Nephron progenitor cell (in vitro differentiated cells): Measurements from ENCODE around the gene CLEC7A.
A peak's percentile ranks its signal among the peaks of the same experiment; 100 is the strongest.

ENCODE experiments used
- DNase-seq: peaks from one replicate; pipeline ENCODE4 v3.0.0; 2021
- H3K27ac Mint-ChIP-seq: 2 replicates; pipeline ENCODE4 v1.8.0; 2021; ENCODE audit warnings: mild to moderate bottlenecking, moderate library complexity, mixed read lengths
- H3K27me3 Mint-ChIP-seq: 2 replicates; pipeline ENCODE4 v1.8.0; 2021; ENCODE audit warnings: mild to moderate bottlenecking, low read depth, mixed read lengths; ENCODE audit not compliant: poor library complexity
- H3K36me3 Mint-ChIP-seq: 2 replicates; pipeline ENCODE4 v1.8.0; 2021; ENCODE audit warnings: low read depth, mixed read lengths
- H3K4me1 Mint-ChIP-seq: 2 replicates; pipeline ENCODE4 v1.8.0; 2021; ENCODE audit warnings: mixed read lengths
- H3K4me3 Mint-ChIP-seq: 2 replicates; pipeline ENCODE4 v1.8.0; 2021; ENCODE audit warnings: mild to moderate bottlenecking, moderate library complexity, mixed read lengths
- H3K9me3 Mint-ChIP-seq: 2 replicates; pipeline ENCODE4 v1.8.0; 2021; ENCODE audit warnings: mild to moderate bottlenecking, moderate library complexity, mixed read lengths
- TF ChIP-seq, protein P1 (sequence below): fragments of 200-600 bp; sonication (generic); IDR thresholded peaks from 2 replicates; pipeline ENCODE4 v1.5.0; 2021; ENCODE audit warnings: antibody characterized with exemption

Gene CLEC7A

DNA sequence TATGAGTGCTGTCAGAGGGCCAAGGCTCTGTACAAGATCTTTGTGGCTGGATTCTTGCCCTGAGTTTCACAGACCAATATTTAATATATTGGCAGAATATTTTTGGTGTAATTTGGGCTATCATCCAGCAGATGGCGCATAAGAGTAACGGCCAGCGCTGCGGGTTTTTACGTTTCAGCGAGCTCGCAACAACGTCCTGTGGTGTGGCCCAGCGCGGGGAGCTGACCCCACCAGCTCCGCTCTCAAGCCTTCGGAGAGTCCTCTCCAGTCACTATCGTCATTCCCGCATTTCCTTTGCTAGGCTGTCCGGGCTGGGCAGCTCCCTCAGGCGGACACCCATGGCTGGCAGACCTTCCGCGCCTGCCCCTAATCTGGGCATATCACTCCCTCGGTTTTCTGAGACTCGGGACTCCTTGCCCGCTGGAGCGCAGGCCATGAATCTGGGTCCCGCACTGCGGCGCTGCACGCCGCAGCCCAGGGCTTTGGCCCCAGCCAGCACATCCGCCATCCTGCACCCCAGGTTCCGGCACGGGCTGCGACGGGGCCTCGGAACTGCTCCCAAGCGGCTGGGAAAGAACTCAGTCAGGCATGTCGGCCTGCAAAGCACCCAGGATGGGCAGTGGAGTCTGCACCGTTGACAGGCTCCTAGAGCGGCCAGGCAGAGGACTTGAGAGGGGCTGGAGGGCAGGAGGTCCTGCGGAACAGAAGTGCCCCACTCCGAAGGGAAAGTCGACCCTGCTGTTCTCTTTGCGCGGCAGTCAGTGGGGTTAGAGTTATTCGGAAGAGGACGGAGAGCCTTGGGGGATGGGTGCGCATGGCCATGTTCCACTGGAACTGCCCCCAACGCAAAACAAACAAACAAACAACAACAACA, 23.5 kb upstream of the CLEC7A start:
- peak; percentile 69 for DNase-seq
- TF ChIP-seq, protein P1, sequence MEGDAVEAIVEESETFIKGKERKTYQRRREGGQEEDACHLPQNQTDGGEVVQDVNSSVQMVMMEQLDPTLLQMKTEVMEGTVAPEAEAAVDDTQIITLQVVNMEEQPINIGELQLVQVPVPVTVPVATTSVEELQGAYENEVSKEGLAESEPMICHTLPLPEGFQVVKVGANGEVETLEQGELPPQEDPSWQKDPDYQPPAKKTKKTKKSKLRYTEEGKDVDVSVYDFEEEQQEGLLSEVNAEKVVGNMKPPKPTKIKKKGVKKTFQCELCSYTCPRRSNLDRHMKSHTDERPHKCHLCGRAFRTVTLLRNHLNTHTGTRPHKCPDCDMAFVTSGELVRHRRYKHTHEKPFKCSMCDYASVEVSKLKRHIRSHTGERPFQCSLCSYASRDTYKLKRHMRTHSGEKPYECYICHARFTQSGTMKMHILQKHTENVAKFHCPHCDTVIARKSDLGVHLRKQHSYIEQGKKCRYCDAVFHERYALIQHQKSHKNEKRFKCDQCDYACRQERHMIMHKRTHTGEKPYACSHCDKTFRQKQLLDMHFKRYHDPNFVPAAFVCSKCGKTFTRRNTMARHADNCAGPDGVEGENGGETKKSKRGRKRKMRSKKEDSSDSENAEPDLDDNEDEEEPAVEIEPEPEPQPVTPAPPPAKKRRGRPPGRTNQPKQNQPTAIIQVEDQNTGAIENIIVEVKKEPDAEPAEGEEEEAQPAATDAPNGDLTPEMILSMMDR: peak; percentile 85
- Mint-ChIP-seq H3K4me3 (peak overlapping the region; percentile 91), H3K9me3 (peaks cover 9% of the 10 kb centered on the region), H3K27ac (peak overlapping the region; percentile 93), H3K27me3 (peaks cover 3% of the 10 kb centered on the region), H3K4me1 (peaks cover 8% of the 10 kb centered on the region), H3K36me3 (no peaks in the 10 kb centered on the region)

DNA sequence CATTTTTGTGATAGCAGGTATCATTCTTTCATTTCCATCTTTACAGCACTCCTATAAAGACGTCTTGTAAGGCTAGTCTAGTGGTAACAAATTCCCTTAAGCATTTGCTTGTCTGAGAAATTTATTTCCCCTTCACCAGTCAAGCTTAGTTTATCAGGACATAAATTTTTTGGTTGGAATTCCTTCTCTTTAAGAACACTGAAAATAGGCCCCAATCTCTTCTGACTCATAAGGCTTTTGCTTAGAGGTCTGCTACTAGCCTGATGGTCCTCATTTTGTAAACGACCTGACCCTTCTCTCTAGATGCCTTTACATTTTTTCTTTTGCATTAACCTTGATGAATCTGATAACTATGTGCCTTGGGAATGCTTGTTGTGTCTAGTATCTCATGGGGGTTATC, 21.6 kb upstream of the CLEC7A start:
- no peak overlapping the region for H3K27ac Mint-ChIP-seq
- TF ChIP-seq, protein P1: no peak
- no peak for DNase-seq

DNA sequence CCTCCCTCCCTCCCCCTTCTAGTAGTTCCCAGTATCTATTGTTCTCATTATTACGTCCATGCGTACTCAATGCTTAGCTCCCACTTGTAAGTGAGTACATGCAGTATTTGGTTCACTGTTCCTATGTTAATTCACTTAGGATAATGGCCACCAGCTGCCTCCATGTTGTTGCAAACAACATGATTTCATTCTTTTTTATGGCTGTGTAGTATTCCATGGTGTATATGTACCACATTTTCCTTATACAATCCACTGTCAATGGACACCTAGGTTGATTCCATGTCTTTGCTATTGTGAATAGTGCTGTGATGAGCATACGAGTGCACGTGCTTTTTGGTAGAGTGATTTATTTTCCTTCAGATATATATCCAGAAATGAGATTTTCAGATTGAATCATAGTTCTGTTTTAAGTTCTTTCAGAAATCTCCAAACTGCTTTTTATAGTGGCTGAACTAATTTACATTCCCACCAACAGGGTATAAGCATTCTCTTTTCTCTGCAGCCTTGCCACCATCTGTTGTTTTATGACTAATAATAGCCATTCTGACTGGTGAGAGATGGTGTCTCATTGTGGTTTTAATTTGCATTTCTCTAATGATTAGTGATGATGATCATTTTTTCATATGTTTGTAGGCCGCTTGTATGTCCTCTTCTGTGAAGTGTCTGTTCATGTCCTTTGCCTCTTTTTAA, 17.9 kb upstream of the CLEC7A start:
- Mint-ChIP-seq H3K36me3 (no peaks in the 10 kb centered on the region), H3K9me3 (peaks cover 5% of the 10 kb centered on the region), H3K4me3 (no peak overlapping the region), H3K27ac (no peak overlapping the region), H3K4me1 (no peaks in the 10 kb centered on the region), H3K27me3 (no peaks in the 10 kb centered on the region)
- no peak for DNase-seq
- TF ChIP-seq, protein P1: no peak

More for the DNA sequence above, 21.6 kb upstream of the CLEC7A start:
- no peak overlapping the region for H3K4me3 Mint-ChIP-seq
- peaks cover 8% of the 10 kb centered on the region for H3K4me1 Mint-ChIP-seq
- peaks cover 3% of the 10 kb centered on the region for H3K27me3 Mint-ChIP-seq
- peaks cover 9% of the 10 kb centered on the region for H3K9me3 Mint-ChIP-seq
- H3K36me3 Mint-ChIP-seq: no peaks in the 10 kb centered on the region

DNA sequence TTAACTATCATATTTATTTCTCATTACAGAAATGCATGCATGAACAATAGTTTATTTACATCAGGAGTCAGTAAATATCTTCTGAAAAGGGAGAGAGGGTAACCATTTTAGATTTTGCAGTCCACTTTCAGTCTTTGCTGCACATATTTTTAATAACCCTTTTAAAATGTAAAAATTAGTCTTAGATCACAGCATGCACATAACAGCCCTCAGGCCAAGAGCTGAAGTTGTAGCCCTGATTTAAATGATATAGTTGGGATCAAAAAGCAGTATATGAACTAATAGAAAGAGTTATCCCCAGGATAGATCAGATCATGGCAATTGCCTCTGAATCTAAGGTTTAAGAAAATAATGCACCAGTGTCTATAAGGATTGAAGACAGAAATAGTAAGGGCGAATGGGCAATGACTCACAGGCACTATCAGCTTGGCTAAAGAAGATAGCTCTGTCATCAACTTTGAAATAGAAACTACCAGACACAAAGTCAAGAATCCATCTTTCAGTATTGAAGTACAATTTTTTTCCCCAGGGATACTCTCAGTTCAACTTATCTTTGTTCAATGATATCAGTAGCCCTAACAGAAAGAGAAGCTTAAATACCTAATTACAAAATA, 13.1 kb upstream of the CLEC7A start:
- H3K4me1 Mint-ChIP-seq: no peaks in the 10 kb centered on the region
- TF ChIP-seq, protein P1: no peak
- H3K9me3 Mint-ChIP-seq: no peaks in the 10 kb centered on the region

DNA sequence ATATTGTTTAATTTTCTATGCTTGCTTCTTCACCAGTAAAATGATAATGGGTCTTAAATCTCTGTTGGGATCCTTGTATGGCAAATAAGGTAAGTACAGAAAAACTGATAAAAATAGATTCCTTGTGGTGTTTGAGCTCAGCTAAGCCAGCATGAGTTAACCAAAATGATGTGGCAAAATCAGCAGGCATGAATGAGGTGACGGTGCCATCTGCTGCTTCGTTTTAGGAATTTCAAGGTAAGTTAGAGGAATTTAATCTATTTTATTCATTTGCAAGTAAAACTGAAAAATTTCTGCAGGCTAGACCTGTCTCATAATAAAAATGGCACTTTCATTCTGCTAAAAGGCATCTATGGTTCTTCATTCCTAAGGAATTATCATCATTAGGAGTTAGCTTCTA, 10.0 kb upstream of the CLEC7A start:
- DNase-seq: peak; percentile 34

More for the DNA sequence above, 13.1 kb upstream of the CLEC7A start:
- H3K36me3 Mint-ChIP-seq: no peaks in the 10 kb centered on the region
- no peak for DNase-seq
- H3K4me3 Mint-ChIP-seq: no peak overlapping the region
- H3K27me3 Mint-ChIP-seq: peaks cover 3% of the 10 kb centered on the region
- H3K27ac Mint-ChIP-seq: no peak overlapping the region

More for the DNA sequence above, 10.0 kb upstream of the CLEC7A start:
- Mint-ChIP-seq H3K4me3 (no peak overlapping the region), H3K27me3 (peaks cover 3% of the 10 kb centered on the region), H3K9me3 (no peaks in the 10 kb centered on the region), H3K27ac (no peak overlapping the region), H3K36me3 (no peaks in the 10 kb centered on the region), H3K4me1 (no peaks in the 10 kb centered on the region)
- TF ChIP-seq, protein P1: peak; percentile 62
